Liver (tissue), 9 donors: ENCODE results near the gene ADGRG1. TPM values are rescaled to one million over a fixed set of nuclear protein-coding genes. Genes with fewer than 3 reads are reported as not detected.

ENCODE experiments used
- DNase-seq: peaks from one replicate; pipeline ENCODE4 v3.0.0-alpha.2; 2017; ENCODE audit warnings: low spot score
- H3K27ac ChIP-seq, 2 donors: one replicate each; pipeline ENCODE4 v1.7.0; 2013; ENCODE audit warnings: inconsistent platforms in 2 of 2, low read length in 2 of 2, control low read depth in 1 of 2, low read depth in 1 of 2, mild to moderate bottlenecking in 1 of 2
- H3K27me3 ChIP-seq, 4 donors: one replicate each; pipeline versions ENCODE4 v1.6.1 to v1.7.0; 2013; ENCODE audit warnings: low read length in 3 of 4, inconsistent platforms in 1 of 4, mild to moderate bottlenecking in 1 of 4, moderate library complexity in 1 of 4; ENCODE audit not compliant: control insufficient read depth in 4 of 4, insufficient read depth in 4 of 4
- H3K36me3 ChIP-seq, 4 donors: one replicate each; pipeline versions ENCODE4 v1.6.1 to v1.7.0; 2013; ENCODE audit warnings: low read length in 3 of 4, mild to moderate bottlenecking in 3 of 4, low read depth in 1 of 4, moderate library complexity in 1 of 4; ENCODE audit not compliant: control insufficient read depth in 4 of 4, insufficient read depth in 3 of 4
- H3K4me1 ChIP-seq, 4 donors: one replicate each; pipeline versions ENCODE4 v1.6.1 to v1.7.0; 2013; ENCODE audit warnings: low read length in 3 of 4, mild to moderate bottlenecking in 3 of 4, moderate library complexity in 1 of 4; ENCODE audit not compliant: control insufficient read depth in 4 of 4, insufficient read depth in 4 of 4
- H3K4me3 ChIP-seq, 3 donors: one replicate each; pipeline versions ENCODE4 v1.6.1 to v1.7.0; 2013; ENCODE audit warnings: low read length in 3 of 3, control low read depth in 1 of 3, low read depth in 1 of 3, mild to moderate bottlenecking in 1 of 3
- H3K9ac ChIP-seq, 2 donors: one replicate each; pipeline ENCODE4 v1.7.0; 2013; ENCODE audit warnings: low read length in 2 of 2, mild to moderate bottlenecking in 2 of 2, moderate library complexity in 2 of 2, control low read depth in 1 of 2, low read depth in 1 of 2
- H3K9me3 ChIP-seq, 4 donors: one replicate each; pipeline versions ENCODE4 v1.6.1 to v1.7.0; 2013; ENCODE audit warnings: low read length in 3 of 4; ENCODE audit not compliant: control insufficient read depth in 4 of 4
- ATF3 ChIP-seq: IDR thresholded peaks from 2 replicates; pipeline ENCODE4 v1.6.1; 2016; ENCODE audit warnings: antibody characterized with exemption
- CTCF ChIP-seq: fragments of 150-350 bp; IDR thresholded peaks from 2 replicates; pipeline ENCODE4 v1.5.1; 2017; ENCODE audit warnings: improper control_type of control experiment, low read depth, low read length; ENCODE audit not compliant: missing input control
- EGR1 ChIP-seq, 2 donors: IDR thresholded peaks; 2 replicates each; pipeline ENCODE4 v1.6.1; 2016 to 2018; ENCODE audit warnings: antibody characterized with exemption in 2 of 2, low read depth in 2 of 2
- FOXA2 ChIP-seq: IDR thresholded peaks from 2 replicates; pipeline ENCODE4 v1.6.1; 2016; ENCODE audit warnings: antibody characterized with exemption
- HNF4A ChIP-seq, 2 donors: conservative IDR thresholded peaks; 2 replicates each; pipeline ENCODE4 v1.6.1; 2016; ENCODE audit warnings: antibody characterized with exemption in 2 of 2, mild to moderate bottlenecking in 2 of 2
- HNF4G ChIP-seq: IDR thresholded peaks from 2 replicates; pipeline ENCODE4 v1.6.1; 2016; ENCODE audit warnings: antibody characterized with exemption
- JUND ChIP-seq, 2 donors: IDR thresholded peaks; 2 replicates each; pipeline ENCODE4 v1.6.1; 2016; ENCODE audit warnings: antibody characterized with exemption in 2 of 2
- MAX ChIP-seq: IDR thresholded peaks from 2 replicates; pipeline ENCODE4 v1.6.1; 2016; ENCODE audit warnings: antibody characterized with exemption
- NR2F2 ChIP-seq: IDR thresholded peaks from 2 replicates; pipeline ENCODE4 v1.6.1; 2016; ENCODE audit warnings: antibody characterized with exemption
- RAD21 ChIP-seq, 2 donors: IDR thresholded peaks; 2 replicates each; pipeline ENCODE4 v1.6.1; 2016; ENCODE audit warnings: antibody characterized with exemption in 2 of 2, mild to moderate bottlenecking in 2 of 2
- RXRA ChIP-seq, 2 donors: IDR thresholded peaks; 2 replicates each; pipeline ENCODE4 v1.6.1; 2017 to 2018; ENCODE audit warnings: antibody characterized with exemption in 2 of 2, mild to moderate bottlenecking in 1 of 2
- SP1 ChIP-seq: IDR thresholded peaks from 2 replicates; pipeline ENCODE4 v1.6.1; 2018; ENCODE audit warnings: antibody characterized with exemption, mild to moderate bottlenecking
- TAF1 ChIP-seq: conservative IDR thresholded peaks from 2 replicates; pipeline ENCODE4 v1.6.1; 2016; ENCODE audit warnings: antibody characterized with exemption, mild to moderate bottlenecking
- YY1 ChIP-seq: IDR thresholded peaks from 2 replicates; pipeline ENCODE4 v1.6.1; 2016; ENCODE audit warnings: antibody characterized with exemption, mild to moderate bottlenecking
- WGBS: extraction: QIAGEN DNeasy Blood & Tissue Kit; methylation state at CpG from one replicate; pipeline ENCODE4 v1.1.7; 2013; 5-methylcytosine and 5-hydroxymethylcytosine counted together
- polyA plus RNA-seq, 2 donors: library from polyadenylated mRNA; stranded (reverse) in 1 of 2; unstranded in 1 of 2; fragments of 200-250 nt in 1 of 2; fragments of >200 nt in 1 of 2; fragmentation: Nextera tagmentation in 1 of 2; extraction: Ambion mirVana in 1 of 2; gene quantifications; one replicate each; pipeline versions ENCODE4 v1.2.1 to v1.2.3, GENCODE V29; 2013 to 2015
- total RNA-seq, 2 donors: library from RNA; depleted of rRNA; stranded (reverse); fragments of >200 nt; gene quantifications; one replicate each; pipeline ENCODE4 v1.2.3, GENCODE V29; 2014
- TF ChIP-seq, protein P1 (sequence below): IDR thresholded peaks from 2 replicates; pipeline ENCODE4 v1.6.1; 2016; ENCODE audit warnings: antibody characterized with exemption, mild to moderate bottlenecking
- TF ChIP-seq, protein P2 (sequence below): IDR thresholded peaks from 2 replicates; pipeline ENCODE4 v1.6.1; 2016; ENCODE audit warnings: antibody characterized with exemption
- donor health status: healthy.
- donor health status: healthy.
- donor health status: healthy.
- donor health status: healthy.
- donor health status: healthy.

The ADGRG1 gene
- total and polyA plus RNA-seq, 4 donors: 1.7 to 3.3 (median 2.0) TPM

GRCh38 chr16:57626420-57627170, 1.8 kb upstream of the ADGRG1 start:
- H3K9me3 ChIP-seq: no peaks in the 10 kb centered on the region
- peak overlapping the region in 1 of 2 donors; percentile 12 for H3K27ac ChIP-seq
- H3K36me3 ChIP-seq: no peaks in the 10 kb centered on the region
- no peak for DNase-seq
- H3K9ac ChIP-seq: no peak overlapping the region
- peaks cover 0 to 3% (median 0%) of the 10 kb centered on the region in 4 donors for H3K27me3 ChIP-seq
- H3K4me3 ChIP-seq: no peak overlapping the region
- peaks cover 0 to 4% (median 2%) of the 10 kb centered on the region in 4 donors for H3K4me1 ChIP-seq
- WGBS: 86% methylated on average over 10 of the region's 10 CpGs
- no peak for TF ChIP-seq HNF4G
- TF ChIP-seq, protein P1, sequence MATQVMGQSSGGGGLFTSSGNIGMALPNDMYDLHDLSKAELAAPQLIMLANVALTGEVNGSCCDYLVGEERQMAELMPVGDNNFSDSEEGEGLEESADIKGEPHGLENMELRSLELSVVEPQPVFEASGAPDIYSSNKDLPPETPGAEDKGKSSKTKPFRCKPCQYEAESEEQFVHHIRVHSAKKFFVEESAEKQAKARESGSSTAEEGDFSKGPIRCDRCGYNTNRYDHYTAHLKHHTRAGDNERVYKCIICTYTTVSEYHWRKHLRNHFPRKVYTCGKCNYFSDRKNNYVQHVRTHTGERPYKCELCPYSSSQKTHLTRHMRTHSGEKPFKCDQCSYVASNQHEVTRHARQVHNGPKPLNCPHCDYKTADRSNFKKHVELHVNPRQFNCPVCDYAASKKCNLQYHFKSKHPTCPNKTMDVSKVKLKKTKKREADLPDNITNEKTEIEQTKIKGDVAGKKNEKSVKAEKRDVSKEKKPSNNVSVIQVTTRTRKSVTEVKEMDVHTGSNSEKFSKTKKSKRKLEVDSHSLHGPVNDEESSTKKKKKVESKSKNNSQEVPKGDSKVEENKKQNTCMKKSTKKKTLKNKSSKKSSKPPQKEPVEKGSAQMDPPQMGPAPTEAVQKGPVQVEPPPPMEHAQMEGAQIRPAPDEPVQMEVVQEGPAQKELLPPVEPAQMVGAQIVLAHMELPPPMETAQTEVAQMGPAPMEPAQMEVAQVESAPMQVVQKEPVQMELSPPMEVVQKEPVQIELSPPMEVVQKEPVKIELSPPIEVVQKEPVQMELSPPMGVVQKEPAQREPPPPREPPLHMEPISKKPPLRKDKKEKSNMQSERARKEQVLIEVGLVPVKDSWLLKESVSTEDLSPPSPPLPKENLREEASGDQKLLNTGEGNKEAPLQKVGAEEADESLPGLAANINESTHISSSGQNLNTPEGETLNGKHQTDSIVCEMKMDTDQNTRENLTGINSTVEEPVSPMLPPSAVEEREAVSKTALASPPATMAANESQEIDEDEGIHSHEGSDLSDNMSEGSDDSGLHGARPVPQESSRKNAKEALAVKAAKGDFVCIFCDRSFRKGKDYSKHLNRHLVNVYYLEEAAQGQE: no peak
- no peak for TF ChIP-seq SP1
- TF ChIP-seq TAF1: no peak
- TF ChIP-seq ATF3: no peak
- no peak for TF ChIP-seq CTCF
- TF ChIP-seq NR2F2: no peak
- no peak for TF ChIP-seq RXRA (IDR thresholded peaks at IDR 0.05)
- no peak for TF ChIP-seq JUND (IDR thresholded peaks at IDR 0.05)
- no peak for TF ChIP-seq MAX
- no peak for TF ChIP-seq HNF4A (conservative IDR thresholded peaks at IDR 0.05)
- no peak for TF ChIP-seq FOXA2

GRCh38 chr16:57627184-57627871, 1.1 kb upstream of the ADGRG1 start:
- H3K4me3 ChIP-seq: no peak overlapping the region
- no peak for DNase-seq
- no peaks in the 10 kb centered on the region for H3K9me3 ChIP-seq
- H3K27me3 ChIP-seq: peaks cover 0 to 3% (median 0%) of the 10 kb centered on the region in 4 donors
- WGBS: 81% methylated on average over 15 of the region's 15 CpGs
- H3K27ac ChIP-seq: peak overlapping the region; percentile 33 to 37
- H3K4me1 ChIP-seq: peaks cover 0 to 4% (median 2%) of the 10 kb centered on the region in 4 donors
- H3K36me3 ChIP-seq: no peaks in the 10 kb centered on the region
- no peak overlapping the region for H3K9ac ChIP-seq
- TF ChIP-seq FOXA2 (no peak), JUND (IDR thresholded peaks at IDR 0.05) (no peak), HNF4G (no peak), YY1 (no peak), RXRA (IDR thresholded peaks at IDR 0.05) (no peak), HNF4A (conservative IDR thresholded peaks at IDR 0.05) (no peak), SP1 (no peak), TAF1 (no peak), NR2F2 (no peak), ATF3 (no peak), RAD21 (IDR thresholded peaks at IDR 0.05) (no peak), EGR1 (IDR thresholded peaks at IDR 0.05; ENCODE audit: low read depth in 2 of 2) (no peak)
- TF ChIP-seq, protein P1: no peak
- TF ChIP-seq, protein P2, sequence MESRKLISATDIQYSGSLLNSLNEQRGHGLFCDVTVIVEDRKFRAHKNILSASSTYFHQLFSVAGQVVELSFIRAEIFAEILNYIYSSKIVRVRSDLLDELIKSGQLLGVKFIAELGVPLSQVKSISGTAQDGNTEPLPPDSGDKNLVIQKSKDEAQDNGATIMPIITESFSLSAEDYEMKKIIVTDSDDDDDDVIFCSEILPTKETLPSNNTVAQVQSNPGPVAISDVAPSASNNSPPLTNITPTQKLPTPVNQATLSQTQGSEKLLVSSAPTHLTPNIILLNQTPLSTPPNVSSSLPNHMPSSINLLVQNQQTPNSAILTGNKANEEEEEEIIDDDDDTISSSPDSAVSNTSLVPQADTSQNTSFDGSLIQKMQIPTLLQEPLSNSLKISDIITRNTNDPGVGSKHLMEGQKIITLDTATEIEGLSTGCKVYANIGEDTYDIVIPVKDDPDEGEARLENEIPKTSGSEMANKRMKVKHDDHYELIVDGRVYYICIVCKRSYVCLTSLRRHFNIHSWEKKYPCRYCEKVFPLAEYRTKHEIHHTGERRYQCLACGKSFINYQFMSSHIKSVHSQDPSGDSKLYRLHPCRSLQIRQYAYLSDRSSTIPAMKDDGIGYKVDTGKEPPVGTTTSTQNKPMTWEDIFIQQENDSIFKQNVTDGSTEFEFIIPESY: no peak
